HG02885 (cell line): Measurements from ENCODE around the gene SACM1L.

ENCODE experiments used
- ATAC-seq: cut with Tn5 transposase; IDR thresholded peaks from one replicate; pipeline ENCODE4 v1.9.1; 2021; ENCODE audit warnings: mild to moderate bottlenecking; ENCODE audit not compliant: unreplicated experiment, poor library complexity

The SACM1L gene, protein sequence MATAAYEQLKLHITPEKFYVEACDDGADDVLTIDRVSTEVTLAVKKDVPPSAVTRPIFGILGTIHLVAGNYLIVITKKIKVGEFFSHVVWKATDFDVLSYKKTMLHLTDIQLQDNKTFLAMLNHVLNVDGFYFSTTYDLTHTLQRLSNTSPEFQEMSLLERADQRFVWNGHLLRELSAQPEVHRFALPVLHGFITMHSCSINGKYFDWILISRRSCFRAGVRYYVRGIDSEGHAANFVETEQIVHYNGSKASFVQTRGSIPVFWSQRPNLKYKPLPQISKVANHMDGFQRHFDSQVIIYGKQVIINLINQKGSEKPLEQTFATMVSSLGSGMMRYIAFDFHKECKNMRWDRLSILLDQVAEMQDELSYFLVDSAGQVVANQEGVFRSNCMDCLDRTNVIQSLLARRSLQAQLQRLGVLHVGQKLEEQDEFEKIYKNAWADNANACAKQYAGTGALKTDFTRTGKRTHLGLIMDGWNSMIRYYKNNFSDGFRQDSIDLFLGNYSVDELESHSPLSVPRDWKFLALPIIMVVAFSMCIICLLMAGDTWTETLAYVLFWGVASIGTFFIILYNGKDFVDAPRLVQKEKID

DNA sequence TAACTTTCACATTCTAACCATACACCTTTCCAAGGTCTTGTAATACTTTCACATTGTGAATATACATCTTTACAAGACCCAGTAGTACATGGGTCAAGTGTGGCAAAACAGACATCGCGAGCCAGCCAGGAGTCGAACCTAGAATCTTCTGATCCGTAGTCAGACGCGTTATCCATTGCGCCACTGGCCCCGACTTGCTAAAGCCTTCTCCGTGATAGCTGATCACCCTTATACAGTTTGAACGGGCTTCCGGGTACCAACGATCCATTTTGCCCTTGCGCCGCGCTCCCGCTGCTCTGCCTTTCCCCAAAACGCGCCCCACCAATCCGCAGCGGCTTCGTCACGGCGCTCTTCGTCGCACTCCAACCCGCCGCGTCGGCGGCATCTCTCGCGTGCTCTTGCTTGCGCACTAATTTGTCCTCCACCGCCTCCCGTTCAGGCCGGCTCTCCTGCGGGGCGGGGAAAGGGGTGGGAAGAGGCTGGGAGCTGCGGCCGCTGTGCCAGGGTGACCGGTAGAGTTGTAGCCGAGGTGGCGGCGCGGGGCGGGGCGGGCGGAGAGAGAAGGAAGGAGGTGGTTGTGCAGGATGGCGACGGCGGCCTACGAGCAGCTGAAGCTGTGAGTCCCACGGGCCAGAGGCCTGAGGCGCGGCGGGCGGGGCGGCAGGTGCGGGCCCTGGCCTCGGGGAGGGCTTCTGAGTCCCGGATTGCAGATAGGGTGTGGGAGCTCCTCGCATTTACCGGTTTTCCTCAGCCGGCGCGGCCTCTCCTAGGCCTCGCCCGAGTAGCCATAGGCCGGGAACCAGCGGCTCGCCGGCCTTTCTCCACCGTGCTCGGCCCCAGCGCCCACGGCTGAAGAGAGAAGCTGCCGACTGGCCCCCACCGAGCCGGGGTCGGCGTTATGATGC, at the start of gene SACM1L:
Gene SACM1L (plus strand): TSS at position 515 of the 905 bp plus-strand sequence. CDS start 70 bp downstream, at position 585.
- ATAC-seq = peak; percentile 84

DNA sequence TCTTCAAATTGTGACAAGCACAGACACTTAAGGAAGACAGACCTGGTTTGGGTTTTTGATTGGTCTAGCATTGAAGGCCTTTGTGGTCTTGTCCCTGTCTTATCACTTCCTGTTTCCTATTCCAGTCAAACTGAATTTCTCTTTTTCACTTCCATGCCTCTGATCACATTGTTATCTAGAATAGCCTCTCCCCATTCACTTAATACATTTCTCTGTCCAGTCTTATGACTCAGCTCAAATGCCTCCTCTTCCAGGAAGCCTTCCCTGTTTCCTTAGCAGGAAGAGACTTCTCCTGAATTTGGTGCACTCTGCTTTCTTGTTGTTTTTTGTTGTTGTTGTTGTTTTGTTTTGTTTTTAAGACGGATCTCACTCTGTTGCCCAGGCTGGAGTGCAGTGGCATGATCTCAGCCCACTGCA, 49.1 kb upstream of the SACM1L start:
- no peak for ATAC-seq

DNA sequence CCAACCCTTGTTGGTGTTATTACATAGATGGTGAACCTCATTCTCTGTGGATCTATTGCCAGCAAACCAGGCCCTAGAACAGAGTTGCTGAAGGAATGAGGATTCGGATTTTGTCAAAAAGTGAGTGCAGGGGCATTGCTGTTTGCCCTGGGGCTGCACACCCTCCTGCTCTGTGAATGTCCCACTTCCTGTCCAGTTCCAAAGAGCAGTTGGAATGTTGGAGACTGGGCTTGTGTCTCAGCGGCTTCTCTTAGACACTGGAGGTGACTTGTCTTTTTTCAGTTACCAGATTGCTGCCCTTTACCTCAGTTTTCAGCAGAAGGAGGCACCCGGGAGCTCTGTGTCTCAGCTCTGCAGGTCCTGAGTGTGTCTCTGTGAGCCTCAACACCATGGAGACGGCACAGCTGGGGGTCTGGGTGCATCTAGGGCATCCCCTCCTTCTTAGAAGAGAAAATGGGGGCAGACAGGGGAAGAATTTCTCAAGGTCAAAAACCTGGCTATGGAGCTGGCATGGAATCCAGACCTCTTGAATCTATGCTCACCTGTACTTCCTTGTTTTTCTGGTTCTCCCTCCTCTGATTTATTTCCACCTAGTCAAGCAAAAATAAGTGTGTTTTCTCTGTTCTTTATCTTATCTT, 48.4 kb upstream of the SACM1L start:
- no peak for ATAC-seq

DNA sequence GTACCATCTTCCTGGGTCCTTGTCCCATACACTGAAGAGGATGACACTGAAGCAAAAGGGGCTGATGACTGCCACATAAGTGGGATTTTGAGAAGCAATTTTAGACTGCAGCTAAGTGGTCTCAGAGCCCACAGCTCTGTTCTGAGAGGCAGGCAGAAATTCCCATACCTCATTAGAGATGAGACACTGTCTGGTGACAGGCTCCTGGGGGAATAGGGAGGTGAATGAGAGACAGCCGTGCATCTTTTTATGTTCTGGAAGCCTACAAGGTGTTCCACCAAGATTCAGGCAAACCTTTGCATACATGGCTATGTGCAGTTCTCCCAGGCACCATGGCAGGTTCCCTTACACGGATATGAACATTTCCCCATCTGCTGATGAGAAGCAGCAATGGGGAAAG, 47.4 kb upstream of the SACM1L start:
- ATAC-seq = no peak

DNA sequence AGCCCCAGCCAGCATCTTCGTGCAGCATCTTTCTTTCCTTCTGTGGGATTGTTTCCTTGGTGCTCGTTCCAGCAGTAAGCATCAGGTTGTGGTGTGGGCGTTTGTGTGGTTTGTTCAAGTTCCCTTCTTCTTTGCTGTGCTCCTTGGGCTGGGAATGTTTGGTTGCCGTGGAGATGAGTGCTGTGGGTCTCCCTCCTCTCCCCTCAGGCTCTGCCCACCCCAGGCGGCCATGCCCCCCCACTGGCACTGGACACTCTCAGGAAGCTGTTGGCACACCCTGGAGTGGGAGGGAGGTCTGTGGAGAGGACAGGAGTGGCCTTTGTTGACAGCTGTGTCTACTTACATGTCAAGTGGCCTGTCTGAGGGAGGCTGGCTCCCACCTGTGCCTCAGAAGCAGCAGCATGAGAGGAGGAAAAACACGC, 46.5 kb upstream of the SACM1L start:
- ATAC-seq = no peak

DNA sequence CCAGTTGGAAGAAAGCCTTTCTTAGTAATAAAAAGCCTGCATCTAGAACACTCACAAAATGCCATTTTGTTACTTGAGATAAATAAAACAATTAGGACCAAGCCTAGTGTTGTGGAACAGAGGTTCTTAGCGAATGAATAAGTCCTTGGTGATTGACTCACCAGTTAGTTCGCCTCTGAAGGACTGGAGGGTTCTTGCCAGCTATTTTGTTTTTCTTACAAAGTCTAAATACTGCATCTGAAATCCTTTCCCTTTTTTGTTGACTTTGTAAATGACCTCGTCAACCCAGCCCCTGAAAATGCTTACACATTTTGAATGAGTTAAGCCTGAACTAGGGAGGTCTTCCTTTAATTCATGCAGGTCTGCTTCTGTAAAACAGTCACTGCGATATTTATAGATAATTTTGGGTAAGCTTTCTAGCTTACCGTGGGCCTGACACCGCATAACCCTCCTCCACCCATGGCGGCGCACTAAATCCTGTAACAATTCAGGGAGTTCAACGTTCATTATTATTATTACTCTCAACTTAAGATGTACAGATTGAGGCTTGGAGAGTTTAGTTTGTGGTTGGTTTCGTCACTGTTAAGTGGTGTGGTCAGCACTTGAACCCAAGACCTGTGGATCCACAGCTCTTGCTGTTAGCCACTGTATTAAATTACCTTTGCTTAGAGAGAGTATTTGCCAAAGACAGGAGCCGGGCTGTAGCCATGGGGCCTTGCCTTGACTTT, 45.0 kb upstream of the SACM1L start:
- ATAC-seq = no peak

DNA sequence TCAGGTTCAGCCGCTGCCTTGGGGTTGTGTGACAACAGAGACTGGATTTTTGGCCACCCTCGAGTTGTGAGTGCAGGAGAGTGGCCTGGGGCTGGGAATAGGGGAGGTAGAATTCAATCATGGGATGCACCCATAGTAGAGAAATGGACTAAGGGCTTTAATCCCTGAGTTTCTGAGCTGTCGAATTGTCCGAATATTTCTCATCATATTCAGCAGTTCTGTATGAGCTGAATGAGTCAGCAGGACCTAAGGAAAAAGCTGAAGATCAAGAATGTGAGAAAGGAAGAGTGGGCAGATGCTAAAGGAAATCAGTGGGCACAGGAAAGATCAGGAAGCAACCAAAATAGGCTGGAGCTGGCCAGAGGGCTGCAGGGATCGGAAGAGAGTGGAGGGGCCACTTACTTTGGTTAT, 44.4 kb upstream of the SACM1L start:
- ATAC-seq = no peak

DNA sequence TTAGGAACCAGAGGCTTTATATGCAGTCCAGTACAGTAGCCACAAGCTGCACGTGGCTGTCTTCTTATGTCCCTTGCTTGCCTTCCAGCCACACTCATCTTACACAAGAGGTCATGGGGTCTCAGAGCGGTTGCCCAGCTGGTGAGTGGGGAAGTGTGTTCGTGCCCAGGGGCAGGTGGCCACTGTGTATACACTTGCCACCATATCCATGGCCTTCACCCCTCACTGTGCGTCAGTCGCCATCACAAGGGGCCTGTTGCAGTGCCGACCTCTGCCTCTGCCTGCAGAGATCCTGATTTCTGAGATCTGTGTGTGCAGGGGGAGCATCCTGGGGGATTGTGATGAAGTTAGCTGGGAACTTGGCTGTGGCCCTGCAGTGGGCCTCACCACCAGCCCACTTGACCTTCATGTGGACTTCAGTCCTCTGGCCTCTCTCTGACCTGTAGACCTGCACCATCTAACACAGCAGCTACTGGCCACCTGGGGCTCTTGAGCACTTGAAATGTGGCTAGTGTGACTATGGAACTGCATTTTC, 43.1 kb upstream of the SACM1L start:
- no peak for ATAC-seq

DNA sequence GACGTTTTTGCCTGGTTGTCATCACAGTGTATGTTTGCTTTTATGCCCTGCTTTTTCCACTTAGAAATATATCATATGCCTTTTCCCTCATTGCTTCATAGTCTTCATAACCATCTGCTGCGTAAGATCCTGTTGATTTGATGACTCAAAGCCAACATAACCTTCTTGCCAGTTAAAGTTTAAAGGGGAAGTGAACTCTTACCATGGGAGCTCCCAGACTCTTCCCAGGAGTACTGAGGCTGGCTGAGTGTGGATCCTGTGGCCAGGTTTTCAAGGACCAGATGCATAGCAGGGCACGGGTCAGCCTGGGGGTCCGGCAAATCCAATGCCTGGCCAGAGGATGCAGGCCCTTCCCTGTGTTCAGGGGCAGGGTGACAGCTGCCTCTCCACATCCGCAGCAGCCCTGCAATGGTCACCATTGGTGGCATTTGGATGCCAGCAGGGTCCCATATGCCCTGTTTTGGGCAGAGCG, 42.0 kb upstream of the SACM1L start:
- no peak for ATAC-seq

DNA sequence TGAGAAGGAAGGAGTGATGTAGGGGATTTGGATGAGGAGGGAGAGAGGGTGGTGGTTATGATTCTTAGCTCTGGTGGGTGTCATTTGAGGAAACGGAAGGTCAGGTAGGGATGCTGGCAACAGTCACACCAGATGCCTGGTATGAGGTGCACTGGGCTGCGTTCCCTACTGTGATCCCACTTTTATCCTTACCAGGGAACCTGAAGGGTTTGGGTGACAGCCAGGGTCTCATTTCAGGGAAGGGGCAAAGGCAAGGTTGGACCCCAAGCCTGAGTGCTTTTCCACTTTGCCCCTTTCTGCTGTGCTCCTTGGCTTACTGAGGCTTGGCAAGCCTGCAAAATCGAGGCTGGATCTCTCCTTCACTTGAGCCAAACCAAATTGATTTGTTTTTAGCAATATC, 36.0 kb upstream of the SACM1L start:
- ATAC-seq = no peak

DNA sequence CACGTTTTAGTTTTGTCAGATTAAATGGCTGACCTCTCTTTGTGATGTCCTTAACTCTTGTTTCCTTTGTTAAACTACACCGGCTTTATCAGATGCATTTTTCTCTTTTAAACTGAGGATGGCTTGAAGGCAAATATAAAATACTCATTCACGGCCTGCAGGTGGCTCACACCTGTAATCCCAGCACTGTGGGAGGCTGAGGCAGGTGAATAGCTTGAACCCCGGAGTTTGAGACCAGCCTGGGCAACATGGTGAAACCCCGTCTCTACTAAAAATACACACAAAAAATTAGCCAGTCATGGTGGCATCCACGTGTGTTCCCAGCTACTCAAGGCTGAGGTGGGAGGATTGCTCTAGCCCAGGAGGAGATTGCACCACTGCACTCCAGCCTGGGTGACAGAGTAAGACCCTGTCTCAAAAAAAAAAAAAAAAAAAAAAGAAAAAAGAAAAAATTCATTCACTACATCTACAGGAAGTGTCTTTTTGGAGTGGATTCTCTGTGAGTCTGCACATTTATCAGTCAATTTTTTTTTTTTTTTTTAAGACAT, 34.7 kb upstream of the SACM1L start:
- no peak for ATAC-seq

DNA sequence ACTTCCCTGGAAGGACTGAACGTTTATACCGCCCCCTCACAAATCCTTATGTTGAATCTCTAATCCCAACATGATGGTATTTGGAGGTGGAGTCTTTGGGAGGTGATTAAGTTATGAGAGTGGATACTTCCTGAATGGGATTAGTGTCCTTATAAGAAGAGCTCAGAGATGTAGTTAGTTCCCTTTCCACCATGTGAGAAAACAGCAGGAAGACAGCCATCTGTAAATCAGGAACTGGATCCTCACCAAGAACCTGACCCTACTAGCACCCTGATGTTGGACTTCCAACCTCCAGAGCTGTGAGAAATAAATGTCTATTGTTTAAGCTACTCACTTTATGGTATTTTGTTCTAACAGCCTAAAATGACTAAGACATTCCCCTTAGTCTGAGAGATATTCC, 33.3 kb upstream of the SACM1L start:
- no peak for ATAC-seq

DNA sequence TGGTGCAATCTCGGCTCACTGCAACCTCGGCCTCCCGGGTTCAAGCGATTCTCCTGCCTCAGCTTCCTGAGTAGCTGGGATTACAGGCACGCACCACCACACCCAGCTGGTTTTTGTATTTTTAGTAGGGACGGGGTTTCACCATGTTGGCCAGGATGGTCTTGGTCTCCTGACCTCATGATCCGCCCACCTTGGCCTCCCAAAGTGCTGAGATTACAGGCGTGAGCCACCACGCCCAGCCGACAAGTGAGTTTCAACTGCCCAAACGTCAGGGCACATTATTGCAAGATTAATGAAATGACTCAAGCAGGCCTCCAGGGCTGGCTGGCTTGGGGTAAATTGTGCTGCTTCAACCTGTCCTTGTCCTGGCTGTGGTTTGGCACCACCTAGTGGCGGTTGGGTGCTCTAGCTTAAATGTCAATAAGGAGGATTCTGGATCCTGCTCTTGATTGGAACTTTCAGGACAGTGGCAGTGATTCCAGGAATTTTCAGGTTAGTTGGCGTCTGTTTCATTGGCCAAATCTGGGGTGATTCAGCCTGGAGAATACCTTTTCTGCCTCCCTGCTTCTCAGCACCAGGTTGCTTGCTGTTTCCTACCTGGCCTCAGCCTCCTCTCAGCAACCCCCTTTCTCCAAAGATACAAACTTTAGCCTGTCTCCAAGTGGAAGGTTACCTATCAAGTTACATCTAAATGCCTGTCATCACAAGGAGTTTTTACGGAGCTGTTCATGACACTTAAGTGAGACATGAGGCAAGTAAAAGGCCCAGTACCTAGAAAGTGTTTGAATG, 32.4 kb upstream of the SACM1L start:
- ATAC-seq = peak; percentile 57

DNA sequence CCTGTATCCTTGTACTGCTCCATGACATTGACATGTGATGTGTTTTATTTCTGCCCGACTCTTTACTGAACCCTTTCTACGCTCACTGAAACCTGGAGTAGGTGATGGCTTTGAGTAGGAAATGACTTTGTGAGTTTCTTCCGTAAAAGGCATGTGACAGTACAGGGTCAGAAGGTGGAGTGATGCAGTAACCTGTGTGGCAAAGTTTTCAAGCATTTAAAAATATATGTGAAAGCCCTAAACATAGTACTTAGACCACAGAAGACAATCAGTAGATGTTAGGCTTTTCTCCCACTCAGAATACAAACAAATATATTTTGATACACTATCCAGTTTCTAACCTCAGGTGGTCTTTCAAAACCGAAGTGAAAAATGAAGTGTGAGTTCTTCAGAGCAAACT, 31.3 kb upstream of the SACM1L start:
- ATAC-seq = peak; percentile 72

DNA sequence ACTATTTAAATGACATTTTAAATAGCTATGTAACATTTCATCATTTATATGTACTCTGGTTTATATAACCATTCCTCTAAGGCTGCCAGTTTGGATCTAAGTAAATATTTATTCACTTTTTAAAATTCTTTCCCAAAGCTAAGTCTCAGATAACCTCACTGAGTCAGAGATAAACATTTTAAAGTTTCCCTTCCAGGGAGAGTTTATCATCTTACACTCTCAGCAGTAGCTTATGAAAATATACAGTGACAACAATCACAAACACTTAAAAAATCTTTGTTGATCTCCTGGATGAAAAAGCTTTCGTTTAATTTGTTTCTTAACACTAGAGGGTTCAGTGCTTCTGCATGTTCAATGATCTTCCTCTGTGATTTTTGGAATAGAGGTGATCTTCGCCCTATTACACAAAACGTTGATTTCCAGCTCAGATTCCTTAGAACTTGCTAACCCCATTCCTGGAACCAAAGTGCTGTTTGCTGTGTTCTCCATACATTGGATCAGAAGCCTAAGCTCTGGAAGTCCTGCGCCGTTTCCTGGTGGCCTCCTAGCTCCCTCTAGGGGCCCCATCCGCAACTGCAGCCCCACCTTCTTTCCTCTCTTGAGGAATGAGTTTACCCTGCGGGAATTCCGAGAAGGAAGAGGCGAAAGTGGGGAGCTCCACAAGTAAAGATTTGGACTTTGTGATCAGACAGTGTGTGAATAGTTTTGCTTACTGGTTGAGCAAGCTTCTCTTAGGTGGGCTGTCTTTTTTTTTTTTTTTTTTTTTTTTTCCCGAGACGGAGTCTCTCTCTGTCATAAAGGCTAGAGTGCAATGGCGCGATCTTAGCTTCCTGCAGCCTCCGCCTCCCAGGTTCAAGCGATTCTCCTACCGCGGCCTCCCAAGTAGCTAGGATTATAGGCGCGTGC, 29.3 kb upstream of the SACM1L start:
- no peak for ATAC-seq

DNA sequence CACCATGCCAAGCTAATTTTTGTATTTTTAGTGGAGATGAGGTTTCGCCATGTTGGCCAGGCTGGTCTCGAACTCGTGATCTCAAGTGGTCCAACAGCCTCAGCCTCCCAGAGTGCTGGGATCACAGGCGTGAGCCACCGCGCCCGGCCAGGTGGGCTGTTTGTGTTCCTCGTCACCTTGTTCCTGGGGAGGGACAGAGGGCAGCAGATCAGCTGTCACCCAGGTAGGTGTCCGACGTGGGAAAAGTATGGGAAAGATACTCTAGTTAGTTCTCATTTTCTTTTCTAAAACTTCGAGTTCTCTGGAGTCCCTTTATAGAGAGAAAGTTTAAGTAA, 28.7 kb upstream of the SACM1L start:
- ATAC-seq = no peak

DNA sequence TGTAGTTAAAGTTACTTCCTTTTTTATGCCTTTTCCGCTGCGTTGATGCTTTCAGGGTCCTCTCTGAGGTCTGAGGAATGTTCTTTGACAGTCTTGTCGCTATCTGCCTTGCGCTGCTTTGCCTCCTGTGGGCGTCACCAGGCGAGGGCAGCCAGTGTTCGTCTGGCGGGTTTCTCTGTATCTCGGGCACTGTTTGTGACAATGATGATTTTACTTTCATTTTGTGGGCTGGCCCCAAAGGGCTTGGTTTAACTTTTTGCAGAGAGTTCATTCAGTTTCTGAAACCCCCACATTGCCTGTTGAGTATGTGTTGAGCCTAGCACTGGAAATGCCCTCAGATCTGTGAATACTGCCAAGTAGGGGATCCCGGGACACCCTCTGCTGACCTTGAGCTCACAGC, 24.6 kb upstream of the SACM1L start:
- peak; percentile 81 for ATAC-seq
